ENCODE results near the gene RAP1GDS1.
A peak's percentile ranks its signal among the peaks of the same experiment; 100 is the strongest.
"Not testable (repeated sequence)": the region's sequence is repeated elsewhere in the genome, so short reads cannot be mapped to it uniquely, and the experiment has no call there.

RAP1GDS1 gene

GRCh38 chr4:98446499-98447375 lies 185.6 kb downstream of the RAP1GDS1 start:
- no peak for TF ChIP-seq CTCF (IDR thresholded peaks at IDR 0.05; ENCODE audit: low read depth, low read length, missing control alignments)
- peak; percentile 61 for DNase-seq
- H3K27ac ChIP-seq = peak overlapping the region; percentile 20
- H3K36me3 ChIP-seq (replicated peaks) = peaks cover 6% of the 10 kb centered on the region
- in situ Hi-C loops (cut with HindIII; ENCODE audit: low pct_ligation_motif_present, low sequenced_read_pairs) = no loop called here
- H3K4me3 ChIP-seq (ENCODE audit: low read depth, low read length) = no peak overlapping the region
- no peaks in the 10 kb centered on the region for H3K27me3 ChIP-seq (replicated peaks)

- DNase-seq = no peak
- Histone ChIP-seq H3K4me3 (ENCODE audit: low read depth, low read length) (no peak overlapping the region), H3K27ac (no peak overlapping the region)
Observed at GRCh38 chr4:98447648-98448047, 186.5 kb downstream of the RAP1GDS1 start.

GRCh38 chr4:98448908-98449307 lies 187.7 kb downstream of the RAP1GDS1 start:
- in situ Hi-C loops (cut with HindIII; ENCODE audit: low pct_ligation_motif_present, low sequenced_read_pairs) = no loop called here
- no peaks in the 10 kb centered on the region for H3K27me3 ChIP-seq (replicated peaks)
- no peak for TF ChIP-seq CTCF (IDR thresholded peaks at IDR 0.05; ENCODE audit: low read depth, low read length, missing control alignments)
- H3K27ac ChIP-seq = no peak overlapping the region
- no peak for DNase-seq
- no peak overlapping the region for H3K4me3 ChIP-seq (ENCODE audit: low read depth, low read length)
- H3K36me3 ChIP-seq (replicated peaks) = no peaks in the 10 kb centered on the region

More at GRCh38 chr4:98447648-98448047, 186.5 kb downstream of the RAP1GDS1 start:
- no peaks in the 10 kb centered on the region for H3K36me3 ChIP-seq (replicated peaks)
- no peaks in the 10 kb centered on the region for H3K27me3 ChIP-seq (replicated peaks)
- in situ Hi-C loops (cut with HindIII; ENCODE audit: low pct_ligation_motif_present, low sequenced_read_pairs) = no loop called here
- TF ChIP-seq CTCF (IDR thresholded peaks at IDR 0.05; ENCODE audit: low read depth, low read length, missing control alignments) = peak; percentile 24

GRCh38 chr4:98452091-98452490 lies 190.9 kb downstream of the RAP1GDS1 start:
- TF ChIP-seq CTCF (IDR thresholded peaks at IDR 0.05; ENCODE audit: low read depth, low read length, missing control alignments) = no peak
- no peaks in the 10 kb centered on the region for H3K36me3 ChIP-seq (replicated peaks)
- H3K27ac ChIP-seq = no peak overlapping the region
- in situ Hi-C loops (cut with HindIII; ENCODE audit: low pct_ligation_motif_present, low sequenced_read_pairs) = no loop called here
- no peaks in the 10 kb centered on the region for H3K27me3 ChIP-seq (replicated peaks)
- no peak overlapping the region for H3K4me3 ChIP-seq (ENCODE audit: low read depth, low read length)
- no peak for DNase-seq

GRCh38 chr4:98457422-98457821 lies 196.2 kb downstream of the RAP1GDS1 start:
- H3K36me3 ChIP-seq (replicated peaks); H3K4me3 ChIP-seq (ENCODE audit: low read depth, low read length); H3K27me3 ChIP-seq (replicated peaks); DNase-seq; in situ Hi-C loops (cut with HindIII; ENCODE audit: low pct_ligation_motif_present, low sequenced_read_pairs); H3K27ac ChIP-seq: not testable (repeated sequence)

GRCh38 chr4:98461121-98461865 lies 200.1 kb downstream of the RAP1GDS1 start:
- H3K36me3 ChIP-seq (replicated peaks); DNase-seq; H3K4me3 ChIP-seq (ENCODE audit: low read depth, low read length); H3K27me3 ChIP-seq (replicated peaks); in situ Hi-C loops (cut with HindIII; ENCODE audit: low pct_ligation_motif_present, low sequenced_read_pairs); H3K27ac ChIP-seq: not testable (repeated sequence)

All from brain microvascular endothelial cell (primary cell).